NCI-H187 treated with DMSO at 0.1 percent for 48 hours (cell line): ENCODE data around the gene GBF1.
"Not testable (repeated sequence)": the region's sequence is repeated elsewhere in the genome, so short reads cannot be mapped to it uniquely, and the experiment has no call there.

Experiments used
- DNase-seq: peaks from one replicate; lab custom pipeline; 2025; lab: John Stamatoyannopoulos, UW

The GBF1 gene

DNA sequence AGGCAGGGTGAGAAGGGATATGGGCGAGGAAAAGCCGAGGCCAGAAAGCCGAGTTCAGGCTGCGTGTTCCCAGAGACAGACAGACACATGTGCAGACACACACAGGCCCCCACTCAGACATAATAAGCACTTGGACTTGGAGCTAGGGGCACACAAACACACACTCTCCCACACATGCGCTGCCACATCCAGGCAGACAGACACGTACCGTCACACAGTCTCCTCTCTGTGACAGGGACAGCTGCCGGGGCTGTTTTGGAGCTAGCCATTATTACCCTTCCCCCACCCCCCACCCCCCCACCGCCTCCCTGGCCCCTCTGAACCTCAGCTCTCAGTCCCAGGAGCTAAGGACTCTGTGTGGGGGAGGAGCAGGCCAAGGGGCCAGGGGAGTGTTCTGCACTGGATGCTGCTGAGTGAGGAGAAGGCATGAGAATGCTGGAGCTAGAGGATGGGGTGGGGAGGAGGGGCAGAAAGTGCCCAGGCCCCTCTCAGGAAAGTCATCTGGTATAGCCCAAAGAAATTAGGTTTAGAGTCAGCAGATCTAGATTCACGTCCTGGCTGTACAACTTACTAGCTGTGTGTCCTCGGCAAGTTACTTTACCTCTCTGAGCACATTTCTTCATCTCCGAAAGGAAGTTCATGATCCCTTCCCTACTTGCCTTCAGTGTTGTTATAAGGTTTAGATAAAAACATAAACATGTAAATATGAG is 10.3 kb upstream of the GBF1 start:
- DNase-seq = no peak

- no peak for DNase-seq
Measured at GRCh38 chr10:102235598-102235920, 9.8 kb upstream of the GBF1 start.

DNA sequence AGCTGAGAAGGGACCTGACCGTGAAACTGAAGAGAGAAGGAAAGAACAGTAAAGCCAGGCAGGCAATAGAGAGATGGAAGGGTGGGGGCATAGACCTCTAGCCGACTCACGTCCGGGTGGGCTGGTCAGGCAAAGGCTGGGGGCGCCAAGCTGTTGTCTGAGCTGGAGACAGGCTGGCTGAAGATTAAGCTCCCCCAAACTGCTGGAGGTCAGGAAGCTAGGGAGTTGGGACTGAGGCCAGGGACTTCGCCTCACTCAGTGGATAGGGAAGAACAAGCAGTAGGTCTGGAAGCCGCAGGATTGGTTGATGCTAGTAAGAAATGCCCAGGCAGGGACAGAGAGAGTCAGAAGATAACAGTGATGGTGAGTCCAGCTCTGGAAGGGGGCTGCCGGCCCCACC is 9.3 kb upstream of the GBF1 start:
- no peak for DNase-seq

DNA sequence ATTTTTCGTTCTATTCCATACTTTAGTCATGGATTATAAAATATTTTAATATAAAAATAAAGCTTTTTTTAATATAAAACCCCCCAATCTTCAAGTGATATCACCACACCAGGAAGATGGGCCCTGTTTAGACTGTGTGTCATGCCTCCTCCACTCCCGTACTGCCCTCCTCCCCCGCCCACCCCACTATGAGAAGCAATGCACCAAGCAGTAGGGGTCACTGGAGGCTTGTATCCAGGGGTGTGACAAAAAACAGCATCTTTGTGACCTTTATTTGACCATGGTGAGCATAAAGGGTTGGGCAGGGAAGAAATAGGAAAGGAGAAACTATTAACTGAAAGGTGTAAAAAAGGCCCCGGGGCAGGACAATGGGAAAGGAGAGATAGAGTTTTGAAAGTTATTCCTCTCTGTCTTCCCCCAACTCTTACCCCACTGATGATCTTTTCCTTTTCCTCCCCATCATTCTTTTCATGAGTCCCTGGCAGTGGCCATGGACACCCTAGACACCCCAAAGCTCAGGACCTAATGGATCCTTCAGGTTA is 7.5 kb upstream of the GBF1 start:
- no peak for DNase-seq

DNA sequence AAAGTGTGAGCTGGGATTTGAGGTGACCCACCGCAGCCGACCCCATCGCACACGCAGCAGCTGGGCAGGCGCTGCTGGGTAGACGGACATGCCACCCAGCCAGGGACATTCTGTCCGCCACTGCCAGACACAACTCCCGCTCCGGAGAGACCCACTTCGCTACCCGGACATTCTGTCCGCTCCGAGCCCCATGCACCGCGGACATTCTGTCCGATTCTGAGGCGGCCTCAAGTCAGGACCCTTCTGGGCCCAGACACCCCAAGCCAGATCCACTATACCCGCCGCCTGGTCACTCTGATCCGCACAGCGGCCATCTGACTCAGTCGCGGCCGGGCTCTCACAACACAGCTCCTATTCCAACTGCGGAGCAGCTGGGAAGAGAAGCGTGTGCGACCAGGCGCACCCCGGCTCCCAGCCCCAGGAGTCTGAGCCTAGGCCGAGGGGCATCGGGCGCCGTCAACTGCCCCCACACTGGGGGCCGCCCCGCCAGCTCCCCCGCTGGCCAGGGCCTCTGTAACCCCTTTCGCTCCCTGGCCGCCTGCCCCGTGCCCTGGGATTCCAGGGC is 4.8 kb upstream of the GBF1 start:
- no peak for DNase-seq

GRCh38 chr10:102241032-102241443 is 4.3 kb upstream of the GBF1 start:
- no peak for DNase-seq

- DNase-seq = no peak
Measured at GRCh38 chr10:102241444-102242117, 3.8 kb upstream of the GBF1 start, which contains the start of gene PITX3. TSS of gene PITX3 (minus strand) at chr10:102241512. CDS start at chr10:102232080, 9,432 bp downstream.

- no peak for DNase-seq
Measured at GRCh38 chr10:102242118-102242485, 3.2 kb upstream of the GBF1 start.

GRCh38 chr10:102243309-102243708 is 2.0 kb upstream of the GBF1 start:
- DNase-seq = no peak

DNA sequence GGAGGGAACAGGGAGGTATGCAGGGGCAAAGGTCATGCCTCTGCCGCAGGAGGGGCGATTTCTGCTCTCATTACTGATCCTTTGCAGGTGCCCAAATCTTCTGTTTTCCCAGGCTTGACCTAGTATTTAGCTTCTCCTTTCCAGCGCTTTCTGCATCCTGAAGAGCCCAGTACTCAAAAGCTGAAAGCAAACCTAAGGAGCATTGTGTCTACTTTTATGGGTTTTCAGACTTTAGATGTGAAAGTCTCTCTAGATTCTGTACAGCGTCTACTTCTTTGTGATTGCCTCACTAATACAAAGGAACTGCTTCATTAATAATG is 560 bp downstream of the GBF1 start:
- DNase-seq = no peak

DNA sequence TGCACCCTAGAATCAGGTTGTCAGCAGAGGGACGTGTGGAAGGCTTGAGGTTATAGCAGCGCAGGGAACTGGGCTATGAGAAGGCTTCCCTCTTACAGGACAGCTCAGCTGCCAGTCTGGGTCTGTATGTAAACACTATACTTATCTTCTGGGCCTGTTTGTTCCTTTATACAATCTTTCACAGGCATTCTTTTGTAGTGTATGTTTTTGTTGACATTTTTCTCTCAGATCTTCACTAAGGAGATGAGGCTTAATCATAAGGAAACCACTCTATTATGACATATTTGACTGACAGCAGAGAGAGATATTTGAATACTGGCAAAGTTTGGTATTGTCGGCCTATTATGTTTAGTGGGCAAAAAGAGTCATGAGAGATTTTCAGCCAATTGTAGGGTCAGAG is 929 bp downstream of the GBF1 start:
- no peak for DNase-seq

DNA sequence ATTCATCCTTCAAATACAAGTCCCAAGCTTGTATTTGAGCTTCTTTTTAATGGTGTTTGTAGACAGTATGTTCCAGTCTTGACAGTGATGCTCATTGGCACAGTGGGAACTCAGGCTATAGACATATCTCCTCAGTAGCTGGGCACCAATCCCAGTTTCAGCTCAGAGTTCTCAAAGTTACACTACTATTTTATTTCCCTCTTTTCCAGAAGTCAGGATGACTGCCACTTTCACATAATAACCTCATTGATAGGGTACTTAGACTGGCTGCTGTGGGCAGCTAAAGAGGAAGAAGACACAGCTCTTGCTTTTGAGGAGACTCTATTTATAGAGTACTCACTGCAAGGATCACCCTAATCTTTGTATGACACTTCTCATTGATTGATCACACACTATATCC is 2.4 kb downstream of the GBF1 start:
- DNase-seq = no peak

DNA sequence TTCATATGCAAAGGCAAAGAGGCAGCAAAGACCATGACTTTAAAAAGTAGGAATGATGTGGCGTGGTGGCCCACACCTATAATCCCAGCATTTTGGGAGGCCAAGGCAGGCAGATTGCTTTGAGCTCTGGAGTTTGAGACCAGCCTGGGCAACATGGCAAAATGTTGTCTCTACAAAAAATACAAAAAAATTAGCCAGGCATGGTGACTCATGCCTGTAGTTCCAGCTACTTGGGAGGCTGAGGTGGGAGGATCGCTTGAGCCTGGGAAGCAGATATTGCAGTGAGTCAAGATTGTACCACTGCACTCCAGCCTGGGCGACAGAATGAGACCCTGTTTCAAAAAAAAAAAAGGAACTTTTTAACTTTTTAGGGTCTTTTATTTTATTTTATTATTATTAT is 7.2 kb downstream of the GBF1 start:
- not testable (repeated sequence) for DNase-seq

DNA sequence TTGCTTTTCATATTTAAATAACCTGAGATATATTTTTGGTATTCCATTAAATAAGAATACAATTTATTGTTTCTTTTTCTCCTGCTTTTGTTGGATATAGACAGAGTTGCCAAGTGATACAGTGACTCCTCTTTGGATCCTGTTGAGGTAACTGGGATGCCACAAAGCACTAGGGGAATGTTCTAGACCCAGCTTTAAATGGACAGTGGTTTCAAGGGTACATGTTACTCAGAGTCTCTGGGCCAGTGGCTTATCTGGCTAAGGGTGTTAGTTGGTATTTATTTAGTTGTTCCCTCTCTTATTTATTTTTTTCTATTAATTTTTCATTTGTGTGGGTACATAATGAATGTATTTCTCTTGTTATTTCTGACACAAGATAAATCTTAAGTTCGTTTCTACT is 9.1 kb downstream of the GBF1 start:
- DNase-seq = no peak

DNA sequence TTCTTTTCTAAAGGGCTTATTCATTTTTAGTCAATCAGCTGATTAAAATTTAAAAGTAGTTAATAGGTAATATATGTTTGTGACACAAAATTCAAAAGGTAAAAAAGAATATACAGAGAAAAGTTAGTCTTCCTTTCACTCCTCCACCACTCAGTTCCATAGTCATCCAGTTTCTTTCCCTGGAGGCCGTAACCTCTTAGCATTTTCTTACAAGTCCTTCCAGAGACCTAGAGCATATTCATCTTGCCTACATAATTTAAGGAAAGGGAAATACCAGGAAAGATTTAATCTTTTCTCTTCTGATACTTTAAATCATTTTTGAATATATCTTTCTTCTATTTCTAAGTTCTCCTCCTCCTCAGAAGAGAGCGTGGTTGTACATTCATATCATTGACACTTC is 10.1 kb downstream of the GBF1 start:
- no peak for DNase-seq

- no peak for DNase-seq
Measured at GRCh38 chr10:102261196-102261595, 15.9 kb downstream of the GBF1 start.

- DNase-seq = no peak
Measured at GRCh38 chr10:102261842-102262241, 16.5 kb downstream of the GBF1 start.

DNA sequence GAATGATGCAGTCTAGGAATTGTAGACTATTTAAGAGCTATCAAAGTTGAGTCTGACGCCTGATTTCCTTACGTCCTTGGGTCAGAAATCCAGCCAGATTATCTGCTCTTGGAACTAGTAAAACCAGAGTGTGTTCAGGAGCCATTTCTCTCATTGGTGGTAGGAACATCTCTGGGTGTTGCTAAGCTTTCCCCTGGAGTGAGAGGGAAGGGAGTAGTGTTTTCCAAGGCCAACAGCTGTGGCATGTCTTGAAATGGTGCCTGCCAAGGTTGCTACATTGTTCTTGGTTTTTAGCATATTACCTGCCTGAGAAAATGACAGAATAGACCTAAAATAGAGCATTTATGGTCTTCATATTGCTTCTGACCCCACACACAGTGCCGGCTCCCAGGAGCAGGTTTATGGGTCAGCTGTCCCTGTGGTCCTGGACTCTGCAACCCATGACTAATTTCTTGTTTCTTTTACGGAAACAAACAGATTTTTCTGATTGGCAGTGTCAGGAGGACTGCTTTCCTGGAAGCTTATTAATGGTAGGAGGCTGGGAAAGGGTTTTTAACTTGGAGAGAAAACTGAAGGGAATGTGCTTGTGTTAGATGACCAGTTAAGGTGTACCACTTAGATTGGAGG is 17.5 kb downstream of the GBF1 start:
- DNase-seq = no peak

GRCh38 chr10:102264371-102264770 is 19.0 kb downstream of the GBF1 start:
- no peak for DNase-seq

DNA sequence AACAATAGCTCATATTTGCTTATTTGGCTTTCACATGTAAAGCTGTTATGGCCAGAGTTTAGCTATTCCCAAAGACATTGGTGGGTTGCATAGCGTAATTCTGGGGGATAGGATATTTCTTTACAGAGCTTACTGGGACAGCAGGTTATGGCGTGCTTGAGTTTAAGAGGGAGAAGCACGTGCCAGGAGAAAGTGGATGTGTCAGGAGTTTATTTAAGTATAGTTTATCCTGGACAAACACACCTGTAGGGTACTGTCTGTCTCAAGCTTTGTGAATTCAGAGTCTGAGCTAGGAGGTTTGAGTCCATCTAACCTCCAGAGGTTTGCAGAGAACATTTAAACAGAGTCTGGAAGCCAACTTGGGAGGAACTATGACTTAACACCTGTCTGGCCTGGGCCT is 21.3 kb downstream of the GBF1 start:
- DNase-seq = no peak

- no peak for DNase-seq
Measured at GRCh38 chr10:102267748-102268147, 22.4 kb downstream of the GBF1 start.

DNA sequence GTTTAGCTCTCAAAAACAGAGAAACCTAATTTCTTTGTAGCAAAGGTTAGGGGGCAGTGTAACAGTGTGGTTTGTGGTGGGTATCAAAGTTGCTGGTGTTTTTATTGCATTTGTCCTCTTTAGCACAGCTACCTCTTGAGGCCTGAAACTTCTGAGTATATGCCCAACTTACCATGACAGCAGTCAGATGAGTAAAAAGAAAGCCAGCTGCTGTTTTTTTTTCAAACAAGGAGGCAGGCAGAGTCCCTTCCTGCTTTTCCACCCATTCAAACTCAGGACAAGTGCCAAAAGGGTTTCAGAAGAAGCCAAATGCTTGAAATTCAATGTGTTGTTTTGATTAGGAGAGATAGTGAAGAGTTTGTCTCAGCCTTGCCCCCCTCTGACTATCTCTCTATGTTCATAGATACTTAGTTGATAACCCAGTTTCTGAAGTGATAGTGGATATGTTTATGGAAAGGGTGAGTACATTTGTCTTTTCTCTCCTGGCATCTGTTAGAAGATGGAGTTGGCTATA is 23.1 kb downstream of the GBF1 start:
- no peak for DNase-seq

- DNase-seq = no peak
Measured at GRCh38 chr10:102269017-102269416, 23.7 kb downstream of the GBF1 start.
